ENCODE measurements around the gene HEATR3. TPM values are rescaled to one million over a fixed set of nuclear protein-coding genes. Genes with fewer than 3 reads are reported as not detected.

HEATR3 gene
- total and polyA plus RNA-seq, 2 of the 13 experiments (the other 11 are each of a cell fraction or from before 2014, with no cell fraction given): 22.4 to 52.4 TPM

- TF ChIP-seq SSRP1 (CRISPR knock-in tag; IDR thresholded peaks at IDR 0.05) (no peak), PHF8 (CRISPR knock-in tag; IDR thresholded peaks at IDR 0.05) (peak; percentile 74), SOX13 (IDR thresholded peaks at IDR 0.05) (no peak), SOX13 (CRISPR knock-in tag; conservative IDR thresholded peaks at IDR 0.05 in 1 of 2, IDR thresholded peaks at IDR 0.05 in 1 of 2) (no peak), MED8 (CRISPR knock-in tag; IDR thresholded peaks at IDR 0.05; ENCODE audit: insufficient replicate concordance) (no peak), LBX2 (CRISPR knock-in tag; IDR thresholded peaks at IDR 0.05; ENCODE audit: borderline replicate concordance) (no peak), MXD3 (CRISPR knock-in tag; IDR thresholded peaks at IDR 0.05) (peak; percentile 82; the same call in 1 of the 2 replicates), ZNF253 (CRISPR knock-in tag; IDR thresholded peaks at IDR 0.05; ENCODE audit: borderline replicate concordance) (no peak), ZNF383 (CRISPR knock-in tag; IDR thresholded peaks at IDR 0.05; ENCODE audit: borderline replicate concordance) (0 out of 2 replicates have a peak, but pooled peaks have one; percentile 89), CBX2 (IDR thresholded peaks at IDR 0.05; ENCODE audit: low read depth, low read length) (no peak), CBX2 (CRISPR knock-in tag; IDR thresholded peaks at IDR 0.05; ENCODE audit: low read depth) (no peak), CREB3 (CRISPR knock-in tag; IDR thresholded peaks at IDR 0.05) (no peak), ZBTB44 (CRISPR knock-in tag; IDR thresholded peaks at IDR 0.05) (no peak), PLSCR1 (CRISPR knock-in tag; IDR thresholded peaks at IDR 0.05; ENCODE audit: borderline replicate concordance) (no peak), BCL3 (CRISPR knock-in tag; IDR thresholded peaks at IDR 0.05) (no peak), ZBTB7A (CRISPR knock-in tag; IDR thresholded peaks at IDR 0.05) (no peak), YEATS2 (CRISPR knock-in tag; IDR thresholded peaks at IDR 0.05; ENCODE audit: borderline replicate concordance) (no peak)
- TF ChIP-seq, protein P1, sequence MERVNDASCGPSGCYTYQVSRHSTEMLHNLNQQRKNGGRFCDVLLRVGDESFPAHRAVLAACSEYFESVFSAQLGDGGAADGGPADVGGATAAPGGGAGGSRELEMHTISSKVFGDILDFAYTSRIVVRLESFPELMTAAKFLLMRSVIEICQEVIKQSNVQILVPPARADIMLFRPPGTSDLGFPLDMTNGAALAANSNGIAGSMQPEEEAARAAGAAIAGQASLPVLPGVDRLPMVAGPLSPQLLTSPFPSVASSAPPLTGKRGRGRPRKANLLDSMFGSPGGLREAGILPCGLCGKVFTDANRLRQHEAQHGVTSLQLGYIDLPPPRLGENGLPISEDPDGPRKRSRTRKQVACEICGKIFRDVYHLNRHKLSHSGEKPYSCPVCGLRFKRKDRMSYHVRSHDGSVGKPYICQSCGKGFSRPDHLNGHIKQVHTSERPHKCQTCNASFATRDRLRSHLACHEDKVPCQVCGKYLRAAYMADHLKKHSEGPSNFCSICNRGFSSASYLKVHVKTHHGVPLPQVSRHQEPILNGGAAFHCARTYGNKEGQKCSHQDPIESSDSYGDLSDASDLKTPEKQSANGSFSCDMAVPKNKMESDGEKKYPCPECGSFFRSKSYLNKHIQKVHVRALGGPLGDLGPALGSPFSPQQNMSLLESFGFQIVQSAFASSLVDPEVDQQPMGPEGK (CRISPR knock-in tag; IDR thresholded peaks at IDR 0.05): peak; percentile 55; the same call in 1 of the 2 replicates
Measured at GRCh38 chr16:50153596-50154419, 88.0 kb downstream of the HEATR3 start (continued).

Measured in HepG2 (cell line).